Thyroid gland (tissue), 4 donors: ENCODE results near the gene P2RX6. TPM values are rescaled to one million over a fixed set of nuclear protein-coding genes. Genes with fewer than 3 reads are reported as not detected.
"Not testable (repeated sequence)": the region's sequence is repeated elsewhere in the genome, so short reads cannot be mapped to it uniquely, and the experiment has no call there.

Experiments used
- DNase-seq, 2 donors: peaks; one replicate each; pipeline ENCODE4 v3.0.0-alpha.2; 2019
- H3K27ac ChIP-seq, 3 donors: fragments of 200-600 bp; sonication (generic); 1 replicate in 2 of 3; 2 replicates in 1 of 3; pipeline ENCODE4 v1.5.1; 2016 to 2019; ENCODE audit warnings: mild to moderate bottlenecking in 1 of 3, moderate library complexity in 1 of 3
- H3K27me3 ChIP-seq: fragments of 200-600 bp; sonication (generic); one replicate; pipeline ENCODE4 v1.5.1; 2019
- H3K36me3 ChIP-seq, 2 donors: fragments of 200-600 bp; sonication (generic); one replicate each; pipeline ENCODE4 v1.5.1; 2016 to 2019
- H3K4me1 ChIP-seq, 2 donors: fragments of 200-600 bp; sonication (generic); one replicate each; pipeline ENCODE4 v1.5.1; 2017 to 2019
- H3K4me3 ChIP-seq, 3 donors: fragments of 200-600 bp; sonication (generic); replicated peaks in 1 of 3; 1 replicate in 2 of 3; 2 replicates in 1 of 3; pipeline ENCODE4 v1.5.1; 2016; ENCODE audit warnings: mild to moderate bottlenecking in 1 of 3
- H3K9me3 ChIP-seq: fragments of 200-600 bp; sonication (generic); one replicate; pipeline ENCODE4 v1.5.1; 2017
- POLR2A ChIP-seq, 2 donors: fragments of 450-650 bp; IDR thresholded peaks; one replicate each; pipeline ENCODE4 v1.6.1; 2017; ENCODE audit warnings: antibody characterized with exemption in 2 of 2, mild to moderate bottlenecking in 2 of 2, moderate library complexity in 1 of 2
- WGBS, 2 donors: methylation state at CpG; one replicate each; pipeline ENCODE4 v1.1.5; 2017; 5-methylcytosine and 5-hydroxymethylcytosine counted together
- intact Hi-C: fragments of 100-400 bp; cut with DNase I; formaldehyde crosslinking; loops from one replicate; pipeline ENCODE4 v1.15.1; 2023
- total RNA-seq, 4 donors: library from RNA; depleted of rRNA; stranded (reverse); fragments of >200 nt; gene quantifications; one replicate each; pipeline ENCODE4 v1.2.3, GENCODE V29; 2016
- TF ChIP-seq, protein P1 (sequence below), 6 experiments: fragments of 200-600 bp in 3 of 6; fragments of 450-650 bp in 3 of 6; sonication (generic) in 3 of 6; IDR thresholded peaks; one replicate each; pipeline ENCODE4 v1.5.1; 2016 to 2019; ENCODE audit warnings: antibody characterized with exemption in 6 of 6, mild to moderate bottlenecking in 2 of 6, inconsistent platforms in 1 of 6, moderate library complexity in 1 of 6

P2RX6 gene
- total RNA-seq, 4 donors from 2014 or later, result 0.40 TPM; not detected in 3

DNA sequence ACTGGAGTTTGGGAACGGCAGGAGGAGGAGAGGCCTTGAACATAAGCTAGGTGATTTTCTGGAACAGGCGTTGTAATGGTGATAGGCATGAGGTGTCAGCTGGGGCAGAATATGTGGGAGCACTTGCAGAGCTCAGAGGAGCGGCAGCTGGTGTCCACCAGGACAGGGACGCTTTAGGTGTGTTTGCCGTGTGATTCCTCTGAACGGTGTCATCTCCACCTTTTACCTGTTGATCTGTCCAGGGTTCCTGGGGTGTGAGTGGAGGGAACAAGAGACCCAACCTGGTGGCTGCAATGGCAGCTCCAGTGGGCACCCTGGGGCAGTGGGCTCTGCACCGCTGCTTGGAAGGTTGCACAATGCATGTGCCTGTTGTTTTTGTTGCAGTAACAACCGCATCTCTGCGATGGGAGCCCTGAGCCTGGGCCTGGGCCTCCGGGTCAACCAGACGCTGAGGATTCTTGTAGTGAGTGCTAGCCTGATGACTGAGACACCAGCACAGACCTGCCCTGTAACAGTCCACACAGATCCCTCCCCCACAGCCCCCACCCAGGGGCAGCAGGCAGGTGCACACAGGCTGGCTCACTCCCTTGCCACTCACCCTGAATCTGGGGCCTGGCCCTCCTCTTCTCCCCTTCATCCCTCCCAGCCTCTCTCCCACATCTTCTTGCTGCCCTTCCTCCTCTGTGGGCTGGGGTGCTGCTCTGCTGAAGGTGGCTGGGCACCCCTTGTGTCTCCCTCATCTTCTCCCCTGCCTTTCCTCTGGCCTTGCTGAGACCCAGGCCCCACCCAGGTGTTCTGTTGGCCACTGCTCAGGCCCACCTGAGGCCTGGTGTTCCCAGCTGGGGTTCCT lies 40.0 kb downstream of the P2RX6 start:
- intact Hi-C loops, result no loop called here
- 71 to 91% methylated on average over 4 to 11 of the region's 11 CpGs for WGBS, 2 donors
- Histone ChIP-seq H3K9me3 (no peaks in the 10 kb centered on the region), H3K27ac (no peak overlapping the region), H3K27me3 (no peaks in the 10 kb centered on the region), H3K4me1 (no peaks in the 10 kb centered on the region), H3K36me3 (no peaks in the 10 kb centered on the region), H3K4me3 (no peak overlapping the region)
- no peak for DNase-seq
- TF ChIP-seq, protein P1, sequence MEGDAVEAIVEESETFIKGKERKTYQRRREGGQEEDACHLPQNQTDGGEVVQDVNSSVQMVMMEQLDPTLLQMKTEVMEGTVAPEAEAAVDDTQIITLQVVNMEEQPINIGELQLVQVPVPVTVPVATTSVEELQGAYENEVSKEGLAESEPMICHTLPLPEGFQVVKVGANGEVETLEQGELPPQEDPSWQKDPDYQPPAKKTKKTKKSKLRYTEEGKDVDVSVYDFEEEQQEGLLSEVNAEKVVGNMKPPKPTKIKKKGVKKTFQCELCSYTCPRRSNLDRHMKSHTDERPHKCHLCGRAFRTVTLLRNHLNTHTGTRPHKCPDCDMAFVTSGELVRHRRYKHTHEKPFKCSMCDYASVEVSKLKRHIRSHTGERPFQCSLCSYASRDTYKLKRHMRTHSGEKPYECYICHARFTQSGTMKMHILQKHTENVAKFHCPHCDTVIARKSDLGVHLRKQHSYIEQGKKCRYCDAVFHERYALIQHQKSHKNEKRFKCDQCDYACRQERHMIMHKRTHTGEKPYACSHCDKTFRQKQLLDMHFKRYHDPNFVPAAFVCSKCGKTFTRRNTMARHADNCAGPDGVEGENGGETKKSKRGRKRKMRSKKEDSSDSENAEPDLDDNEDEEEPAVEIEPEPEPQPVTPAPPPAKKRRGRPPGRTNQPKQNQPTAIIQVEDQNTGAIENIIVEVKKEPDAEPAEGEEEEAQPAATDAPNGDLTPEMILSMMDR (IDR thresholded peaks at IDR 0.05), result no peak
- no peak for TF ChIP-seq POLR2A (IDR thresholded peaks at IDR 0.05)

- Histone ChIP-seq H3K4me1 (no peaks in the 10 kb centered on the region), H3K27me3 (no peaks in the 10 kb centered on the region), H3K9me3 (no peaks in the 10 kb centered on the region), H3K27ac (no peak overlapping the region), H3K4me3 (no peak overlapping the region), H3K36me3 (no peaks in the 10 kb centered on the region)
- intact Hi-C loops, result no loop called here
- WGBS, 2 donors, result 55 to 63% methylated on average over 3 to 4 of the region's 4 CpGs
- no peak for TF ChIP-seq POLR2A (IDR thresholded peaks at IDR 0.05)
- TF ChIP-seq, protein P1 (IDR thresholded peaks at IDR 0.05), result no peak
- no peak for DNase-seq
These were observed 40.5 kb downstream of the P2RX6 start for GRCh38 chr22:21055564-21055834.

- Histone ChIP-seq H3K4me3 (no peak overlapping the region), H3K4me1 (no peaks in the 10 kb centered on the region), H3K36me3 (no peaks in the 10 kb centered on the region), H3K27me3 (no peaks in the 10 kb centered on the region), H3K9me3 (no peaks in the 10 kb centered on the region), H3K27ac (no peak overlapping the region)
- intact Hi-C loops, result no loop called here
- WGBS, 2 donors, result 40 to 72% methylated on average over 3 to 7 of the region's 7 CpGs
- TF ChIP-seq, protein P1 (IDR thresholded peaks at IDR 0.05), result no peak
- no peak for TF ChIP-seq POLR2A (IDR thresholded peaks at IDR 0.05)
- DNase-seq, result no peak
These were observed 40.9 kb downstream of the P2RX6 start for GRCh38 chr22:21055880-21056319.

DNA sequence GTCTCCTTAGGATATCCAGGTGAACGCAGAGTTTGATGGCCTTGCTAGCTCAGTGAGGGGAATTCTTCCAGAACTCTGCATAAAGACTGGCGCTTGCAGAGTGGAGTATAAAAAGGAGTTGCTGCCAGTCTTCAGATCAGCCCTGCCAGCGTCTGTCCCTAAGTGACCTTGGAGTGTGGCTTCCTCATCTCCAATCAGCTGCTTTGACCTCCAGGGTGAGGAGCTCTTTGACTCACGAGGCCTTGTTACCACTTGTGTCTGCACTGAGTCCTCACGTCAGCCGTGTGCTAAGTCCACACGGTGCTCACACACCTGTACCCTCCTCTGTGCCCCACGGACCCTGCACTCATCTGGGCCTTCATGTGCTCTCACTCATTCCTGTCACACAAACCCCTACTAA lies 45.4 kb downstream of the P2RX6 start:
- H3K27me3 ChIP-seq, H3K4me1 ChIP-seq, H3K9me3 ChIP-seq, H3K4me3 ChIP-seq, intact Hi-C loops, DNase-seq, H3K36me3 ChIP-seq, H3K27ac ChIP-seq: not testable (repeated sequence)
- 57 to 75% methylated on average over 3 to 8 of the region's 8 CpGs for WGBS, 2 donors

- H3K4me3 ChIP-seq, H3K27me3 ChIP-seq, DNase-seq, H3K9me3 ChIP-seq, intact Hi-C loops, H3K27ac ChIP-seq, H3K36me3 ChIP-seq, H3K4me1 ChIP-seq: not testable (repeated sequence)
- 89 to 91% methylated on average over 15 to 16 of the region's 18 CpGs for WGBS, 2 donors
These were observed 46.8 kb downstream of the P2RX6 start for GRCh38 chr22:21061660-21062321.

- intact Hi-C loops, DNase-seq, H3K9me3 ChIP-seq, H3K36me3 ChIP-seq, H3K4me1 ChIP-seq, H3K27ac ChIP-seq, H3K27me3 ChIP-seq, H3K4me3 ChIP-seq: not testable (repeated sequence)
- whole genome bisulfite sequencing, 2 donors, result 71 to 78% methylated on average over 11 of the region's 11 CpGs
These were observed 49.5 kb downstream of the P2RX6 start for GRCh38 chr22:21064425-21064824.
